ENCODE data around the gene XCR1. TPM values are rescaled to one million over a fixed set of nuclear protein-coding genes. Genes with fewer than 3 reads are reported as not detected.
"Not testable (repeated sequence)": the region's sequence is repeated elsewhere in the genome, so short reads cannot be mapped to it uniquely, and the experiment has no call there.

XCR1 gene
- total RNA-seq, 1 donor from 2014 or later = not detected

GRCh38 chr3:46049093-46049492 is 21.8 kb upstream of the XCR1 start:
- no peak for DNase-seq (ENCODE audit: low read depth)
- no peak for TF ChIP-seq CTCF (conservative IDR thresholded peaks at IDR 0.05; ENCODE audit: low read depth, low read length)
- no peak overlapping the region for H3K4me3 ChIP-seq (ENCODE audit: low read depth, low read length)

GRCh38 chr3:46046231-46046630 is 18.9 kb upstream of the XCR1 start:
- DNase-seq (ENCODE audit: low read depth); H3K4me3 ChIP-seq (ENCODE audit: low read depth, low read length): not testable (repeated sequence)

- DNase-seq (ENCODE audit: low read depth) = no peak
- no peak overlapping the region for H3K4me3 ChIP-seq (ENCODE audit: low read depth, low read length)
- no peak for TF ChIP-seq CTCF (conservative IDR thresholded peaks at IDR 0.05; ENCODE audit: low read depth, low read length)
These were observed 11.6 kb upstream of the XCR1 start for GRCh38 chr3:46038916-46039315.

- not testable (repeated sequence) for H3K4me3 ChIP-seq (ENCODE audit: low read depth, low read length); DNase-seq (ENCODE audit: low read depth)
These were observed 10.8 kb upstream of the XCR1 start for GRCh38 chr3:46038071-46038470.

- H3K4me3 ChIP-seq (ENCODE audit: low read depth, low read length) = no peak overlapping the region
- no peak for DNase-seq (ENCODE audit: low read depth)
- no peak for TF ChIP-seq CTCF (conservative IDR thresholded peaks at IDR 0.05; ENCODE audit: low read depth, low read length)
These were observed 8.9 kb upstream of the XCR1 start for GRCh38 chr3:46036191-46036590.

- DNase-seq (ENCODE audit: low read depth) = no peak
- H3K4me3 ChIP-seq (ENCODE audit: low read depth, low read length) = no peak overlapping the region
- no peak for TF ChIP-seq CTCF (conservative IDR thresholded peaks at IDR 0.05; ENCODE audit: low read depth, low read length)
These were observed 4.5 kb upstream of the XCR1 start for GRCh38 chr3:46031747-46032146.

GRCh38 chr3:46031269-46031668 is 4.0 kb upstream of the XCR1 start:
- no peak for TF ChIP-seq CTCF (conservative IDR thresholded peaks at IDR 0.05; ENCODE audit: low read depth, low read length)

GRCh38 chr3:46030626-46031025 is 3.3 kb upstream of the XCR1 start:
- TF ChIP-seq CTCF (conservative IDR thresholded peaks at IDR 0.05; ENCODE audit: low read depth, low read length) = no peak
- no peak overlapping the region for H3K4me3 ChIP-seq (ENCODE audit: low read depth, low read length)
- DNase-seq (ENCODE audit: low read depth) = no peak

More at GRCh38 chr3:46031269-46031668, 4.0 kb upstream of the XCR1 start:
- DNase-seq (ENCODE audit: low read depth) = no peak
- H3K4me3 ChIP-seq (ENCODE audit: low read depth, low read length) = no peak overlapping the region
